H1 (cell line): ENCODE results near the gene RASGEF1C. TPM values are rescaled to one million over a fixed set of nuclear protein-coding genes. Genes with fewer than 3 reads are reported as not detected.

ENCODE experiments used
- CTCF ChIA-PET: fragments of 300-600 bp; sonication (Branson Sonifier 250); formaldehyde crosslinking; loops from one replicate; lab custom pipeline; 2021; ENCODE audit not compliant: partially characterized antibody; lab: Charles Lee
- POLR2A ChIA-PET: fragments of 300-600 bp; sonication (Branson Sonifier 250); formaldehyde crosslinking; loops from one replicate; lab custom pipeline; 2021; ENCODE audit warnings: inconsistent platforms; ENCODE audit not compliant: partially characterized antibody; lab: Charles Lee
- DNase-seq, 2 experiments: peaks; one replicate each; pipeline versions ENCODE4 v3.0.0 to v3.0.0-alpha.2; 2010 to 2022; ENCODE audit warnings: low spot score in 2 of 2, low read depth in 1 of 2, mixed read lengths in 1 of 2
- FAIRE-seq: peaks from 2 replicates; lab custom pipeline; 2011; peaks lifted over from hg19 to GRCh38; lab: Jason Lieb, UNC
- H2AFZ ChIP-seq: 2 replicates; pipeline ENCODE4 v1.8.1; 2012; ENCODE audit warnings: low read length, inconsistent platforms
- H2AK5ac ChIP-seq: 2 replicates; pipeline ENCODE4 v1.6.1; 2013; ENCODE audit warnings: low read depth, low read length
- H2BK120ac ChIP-seq: replicated peaks from 2 replicates; pipeline ENCODE3; 2013; ENCODE audit warnings: low read depth, low read length, inconsistent platforms
- H2BK12ac ChIP-seq: 2 replicates; pipeline ENCODE4 v1.6.1; 2013; ENCODE audit warnings: low read depth, low read length
- H2BK15ac ChIP-seq: 2 replicates; pipeline ENCODE4 v1.6.1; 2013; ENCODE audit warnings: low read length
- H2BK20ac ChIP-seq: 2 replicates; pipeline ENCODE4 v1.6.1; 2013; ENCODE audit warnings: low read length
- H2BK5ac ChIP-seq: 2 replicates; pipeline ENCODE4 v1.6.1; 2013; ENCODE audit warnings: low read depth, low read length
- H3K14ac ChIP-seq: 2 replicates; pipeline ENCODE4 v1.6.1; 2013; ENCODE audit warnings: inconsistent platforms; ENCODE audit not compliant: insufficient read length
- H3K18ac ChIP-seq: 2 replicates; pipeline ENCODE4 v1.6.1; 2013; ENCODE audit warnings: low read length; ENCODE audit errors: extremely low read depth
- H3K23ac ChIP-seq: 2 replicates; pipeline ENCODE4 v1.6.1; 2013; ENCODE audit warnings: inconsistent platforms; ENCODE audit not compliant: insufficient read length
- H3K23me2 ChIP-seq: 2 replicates; pipeline ENCODE4 v1.6.1; 2013; ENCODE audit warnings: low read depth, low read length
- H3K27ac ChIP-seq: 2 replicates; pipeline ENCODE4 v1.6.1; 2011; ENCODE audit warnings: low read depth, low read length, inconsistent platforms
- H3K27me3 ChIP-seq, 4 experiments: replicated peaks in 1 of 4; 1 replicate in 1 of 4; 2 replicates in 3 of 4; pipeline versions ENCODE4 v1.6.1 to v1.8.1; 2011 to 2013; ENCODE audit warnings: low read length in 3 of 4, mild to moderate bottlenecking in 3 of 4, inconsistent platforms in 2 of 4, mixed read lengths in 2 of 4, moderate library complexity in 1 of 4; ENCODE audit not compliant: control insufficient read depth in 3 of 4, insufficient read depth in 3 of 4; ENCODE audit errors: extremely low read depth in 1 of 4
- H3K36me3 ChIP-seq, 4 experiments: 2 replicates each; pipeline versions ENCODE4 v1.6.1 to v1.8.1; 2011 to 2013; ENCODE audit warnings: mild to moderate bottlenecking in 4 of 4, low read length in 3 of 4, moderate library complexity in 2 of 4, control low read depth in 1 of 4, inconsistent platforms in 1 of 4; ENCODE audit not compliant: insufficient read depth in 4 of 4, control insufficient read depth in 2 of 4
- H3K4ac ChIP-seq: replicated peaks from 2 replicates; pipeline ENCODE3; 2013; ENCODE audit warnings: low read length, low read depth, mixed read lengths, inconsistent platforms; ENCODE audit not compliant: insufficient read length
- H3K4me1 ChIP-seq, 4 experiments: replicated peaks in 1 of 4; 1 replicate in 1 of 4; 2 replicates in 3 of 4; pipeline versions ENCODE4 v1.6.1 to v1.8.1; 2011 to 2013; ENCODE audit warnings: low read length in 3 of 4, inconsistent platforms in 2 of 4, mixed read lengths in 1 of 4; ENCODE audit not compliant: insufficient read depth in 4 of 4, control insufficient read depth in 3 of 4
- H3K4me2 ChIP-seq, 2 experiments: 2 replicates each; pipeline versions ENCODE4 v1.6.1 to v1.8.1; 2011 to 2013; ENCODE audit warnings: low read depth in 2 of 2, low read length in 2 of 2, control low read depth in 1 of 2, inconsistent platforms in 1 of 2, mild to moderate bottlenecking in 1 of 2; ENCODE audit not compliant: insufficient read depth in 1 of 2
- H3K4me3 ChIP-seq, 4 experiments: fragments of 200-600, 300-600 bp in 1 of 4; sonication (generic), shearing (Covaris generic), sonication (Bioruptor Twin) in 1 of 4; 2 replicates each; pipeline versions ENCODE4 v1.5.1 to v1.8.1; 2011 to 2016; ENCODE audit warnings: low read length in 4 of 4, low read depth in 3 of 4, control low read depth in 2 of 4, inconsistent platforms in 2 of 4, mild to moderate bottlenecking in 2 of 4, mixed read lengths in 1 of 4, moderate library complexity in 1 of 4; ENCODE audit not compliant: insufficient read depth in 2 of 4; ENCODE audit errors: extremely low read depth in 1 of 4
- H3K56ac ChIP-seq: replicated peaks from 2 replicates; pipeline ENCODE3; 2013; ENCODE audit warnings: low read depth, mild to moderate bottlenecking, mixed read lengths, low read length, inconsistent platforms; ENCODE audit not compliant: insufficient read length
- H3K79me1 ChIP-seq: 2 replicates; pipeline ENCODE4 v1.6.1; 2013; ENCODE audit warnings: low read depth, low read length, control low read depth
- H3K79me2 ChIP-seq, 2 experiments: 2 replicates each; pipeline versions ENCODE4 v1.6.1 to v1.8.1; 2012 to 2013; ENCODE audit warnings: low read length in 2 of 2, mild to moderate bottlenecking in 2 of 2, inconsistent platforms in 1 of 2; ENCODE audit not compliant: insufficient read depth in 2 of 2, control insufficient read depth in 1 of 2
- H3K9ac ChIP-seq, 4 experiments: replicated peaks in 1 of 4; 1 replicate in 1 of 4; 2 replicates in 3 of 4; pipeline versions ENCODE4 v1.6.1 to v1.8.1; 2011 to 2013; ENCODE audit warnings: low read depth in 3 of 4, low read length in 3 of 4, control low read depth in 2 of 4, mild to moderate bottlenecking in 2 of 4, moderate library complexity in 2 of 4, inconsistent platforms in 1 of 4; ENCODE audit errors: extremely low read depth in 1 of 4
- H3K9me3 ChIP-seq, 2 experiments: 2 replicates each; pipeline versions ENCODE4 v1.6.1 to v1.8.1; 2012 to 2013; ENCODE audit warnings: mild to moderate bottlenecking in 2 of 2, moderate library complexity in 2 of 2, control low read depth in 1 of 2, inconsistent platforms in 1 of 2, low read depth in 1 of 2, low read length in 1 of 2, mixed read lengths in 1 of 2; ENCODE audit not compliant: insufficient read depth in 2 of 2
- H4K20me1 ChIP-seq, 2 experiments: replicated peaks in 1 of 2; 2 replicates each; pipeline versions ENCODE3 to v1.8.1; 2011 to 2013; ENCODE audit warnings: inconsistent platforms in 2 of 2, low read length in 2 of 2, mild to moderate bottlenecking in 1 of 2; ENCODE audit not compliant: insufficient read depth in 2 of 2, control insufficient read depth in 1 of 2
- H4K5ac ChIP-seq: 2 replicates; pipeline ENCODE4 v1.6.1; 2013; ENCODE audit warnings: low read length, low read depth, mixed read lengths, inconsistent platforms; ENCODE audit not compliant: insufficient read length
- H4K8ac ChIP-seq: 2 replicates; pipeline ENCODE4 v1.8.0; 2013; ENCODE audit warnings: mild to moderate bottlenecking, moderate library complexity, low read length, inconsistent platforms; ENCODE audit not compliant: insufficient read depth; ENCODE audit errors: extremely low read depth
- H4K91ac ChIP-seq: replicated peaks from 2 replicates; pipeline ENCODE3; 2013; ENCODE audit warnings: low read length, mixed read lengths, inconsistent platforms; ENCODE audit not compliant: insufficient read length
- CEBPB ChIP-seq: IDR thresholded peaks from 2 replicates; pipeline ENCODE4 v1.6.1; 2012; ENCODE audit warnings: low read depth, low read length
- EZH2 ChIP-seq: fragments of 200-600 bp; sonication (generic); IDR thresholded peaks from 2 replicates; pipeline ENCODE4 v1.7.1; 2012; ENCODE audit warnings: low read depth, mild to moderate bottlenecking, moderate library complexity, low read length, inconsistent platforms; ENCODE audit not compliant: severe bottlenecking
- RFX5 ChIP-seq: IDR thresholded peaks from 2 replicates; pipeline ENCODE4 v1.6.1; 2011; ENCODE audit warnings: low read depth, low read length, improper control_type of control experiment, borderline replicate concordance
- SAP30 ChIP-seq: fragments of 300-600 bp; sonication (generic); IDR thresholded peaks from 2 replicates; pipeline ENCODE4 v1.7.1; 2012; ENCODE audit warnings: low read length, moderate library complexity, mild to moderate bottlenecking, inconsistent platforms; ENCODE audit not compliant: insufficient read depth, insufficient replicate concordance
- SIX5 ChIP-seq: IDR thresholded peaks from 2 replicates; pipeline ENCODE4 v1.6.1; 2011; ENCODE audit warnings: mild to moderate bottlenecking, low read depth, low read length
- SP4 ChIP-seq: IDR thresholded peaks from 2 replicates; pipeline ENCODE4 v1.6.1; 2012; ENCODE audit warnings: low read length, inconsistent platforms
- TBP ChIP-seq: IDR thresholded peaks from 2 replicates; pipeline ENCODE4 v1.6.1; 2011; ENCODE audit warnings: low read depth, low read length, improper control_type of control experiment
- TCF12 ChIP-seq: IDR thresholded peaks from 2 replicates; pipeline ENCODE4 v1.6.1; 2011; ENCODE audit warnings: low read depth, mild to moderate bottlenecking, low read length
- WGBS, 2 experiments: shearing (Covaris generic) in 1 of 2; methylation state at CpG; one replicate each; pipeline versions ENCODE4 v1.1.6 to v1.1.7; 2013 to 2015; ENCODE audit warnings: low lambda C conversion rate in 2 of 2, mixed read lengths in 2 of 2, inconsistent platforms in 1 of 2, low coverage in 1 of 2, missing lambda C conversion rate in 1 of 2; ENCODE audit not compliant: insufficient replicate concordance in 2 of 2, insufficient coverage in 1 of 2, insufficient read length in 1 of 2; ENCODE audit errors: extremely low coverage in 1 of 2, missing lambda C conversion rate in 1 of 2; 5-methylcytosine and 5-hydroxymethylcytosine counted together
- polyA plus RNA-seq, 7 experiments: library from polyadenylated mRNA; depleted of rRNA in 3 of 7; stranded (reverse) in 5 of 7; unstranded in 2 of 7; fragments of >200 nt in 5 of 7; fragments of 200-250 nt in 2 of 7; gene quantifications; 1 replicate in 5 of 7; 2 replicates in 1 of 7; 4 replicates in 1 of 7; pipeline versions ENCODE4 v1.2.1 to v1.2.3, GENCODE V29; 2011 to 2013; ENCODE audit warnings: missing spikeins in 2 of 7, mixed read lengths in 2 of 7
- total RNA-seq: library from RNA; stranded (reverse); fragmentation: NEBNext Ultra II Directional; extraction: Animal tissue kit (Norgen Biotek cat#: 25700); gene quantifications from 2 replicates; pipeline ENCODE4 v1.2.1, GENCODE V29; 2021

Gene RASGEF1C
- total and polyA plus RNA-seq, 2 of the 8 experiments (the other 6 are each of a cell fraction or from before 2014, with no cell fraction given), result 0.26 to 0.61 TPM

- H3K79me1 ChIP-seq, result no peaks in the 10 kb centered on the region
- H3K36me3 ChIP-seq, result peaks cover 5 to 33% (median 9%) of the 10 kb centered on the region in 4 experiments; a peak in 6 of 8 replicates
- no peaks in the 10 kb centered on the region for H4K20me1 ChIP-seq
- no peak overlapping the region for H2BK5ac ChIP-seq
- H3K4ac ChIP-seq, result no peak overlapping the region
- 79% methylated on average over 1 of the region's 1 CpG; no CpG with 5 or more reads in 1 of the 2 experiments for WGBS, 2 experiments
- no peak overlapping the region for H3K18ac ChIP-seq
- H3K4me1 ChIP-seq, result no peaks in the 10 kb centered on the region; a peak in 1 of 7 replicates
- H3K79me2 ChIP-seq, result no peaks in the 10 kb centered on the region
- no peak overlapping the region for H3K27ac ChIP-seq
- H3K4me3 ChIP-seq, result no peak overlapping the region
- FAIRE-seq (no peak), DNase-seq (no peak)
- no peaks in the 10 kb centered on the region for H3K9me3 ChIP-seq
- no peak overlapping the region for H4K8ac ChIP-seq
- no peak overlapping the region for H2BK12ac ChIP-seq
- H3K56ac ChIP-seq, result no peak overlapping the region
- CTCF ChIA-PET, result interaction anchor here (1.5 kb wide), 1 partner anchor 8 kb away, joined by 4 read pairs; no protein-coding TSS in a partner anchor
- H2BK120ac ChIP-seq, result no peak overlapping the region
- no peaks in the 10 kb centered on the region for H3K23me2 ChIP-seq
- no peak overlapping the region for H3K9ac ChIP-seq
- H3K4me2 ChIP-seq, result no peak overlapping the region
- no peaks in the 10 kb centered on the region for H3K27me3 ChIP-seq
- H3K14ac ChIP-seq, result no peak overlapping the region
- no peak overlapping the region for H4K5ac ChIP-seq
- no peak overlapping the region for H2BK20ac ChIP-seq
- H4K91ac ChIP-seq, result no peak overlapping the region
- TF ChIP-seq RFX5, result no peak
- no peak for TF ChIP-seq CEBPB
- no peak for TF ChIP-seq TCF12
- no peak for TF ChIP-seq TBP
- no peak for TF ChIP-seq EZH2
- no peak for TF ChIP-seq SIX5
- TF ChIP-seq SP4, result no peak
- TF ChIP-seq SAP30, result no peak
- TF ChIP-seq, all 59 proteins: peak for 0
- Histone ChIP-seq H2BK15ac (no peak overlapping the region), H2AK5ac (no peak overlapping the region), H2AFZ (no peak overlapping the region), H3K23ac (no peak overlapping the region)
- POLR2A ChIA-PET, result no interaction called here
Observed at GRCh38 chr5:180235846-180236245, 26.8 kb upstream of the RASGEF1C start.
